Progenitor cell of endocrine pancreas (in vitro differentiated cells): ENCODE measurements around the gene CNOT1. TPM values are rescaled to one million over a fixed set of nuclear protein-coding genes. Genes with fewer than 3 reads are reported as not detected.

Experiments used
- DNase-seq: peaks from one replicate; pipeline ENCODE4 v3.0.0; 2021; ENCODE audit warnings: low spot score; ENCODE audit not compliant: unreplicated experiment
- H3K27ac Mint-ChIP-seq: 2 replicates; pipeline ENCODE4 v1.8.0; 2021; ENCODE audit warnings: mild to moderate bottlenecking, moderate library complexity, mixed read lengths
- H3K27me3 Mint-ChIP-seq: 2 replicates; pipeline ENCODE4 v1.8.0; 2021; ENCODE audit warnings: mixed read lengths
- H3K36me3 Mint-ChIP-seq: 2 replicates; pipeline ENCODE4 v1.8.0; 2022; ENCODE audit warnings: mixed read lengths; ENCODE audit not compliant: insufficient read depth
- H3K4me1 Mint-ChIP-seq: 2 replicates; pipeline ENCODE4 v1.8.0; 2021; ENCODE audit warnings: low read depth, mixed read lengths
- H3K4me3 Mint-ChIP-seq: 2 replicates; pipeline ENCODE4 v1.8.0; 2021; ENCODE audit warnings: low read depth, mild to moderate bottlenecking, moderate library complexity, mixed read lengths
- H3K9me3 Mint-ChIP-seq: 2 replicates; pipeline ENCODE4 v1.8.0; 2021; ENCODE audit warnings: low read depth, mixed read lengths
- total RNA-seq: library from RNA; stranded (reverse); gene quantifications from 2 replicates; pipeline ENCODE4 v1.2.1, GENCODE V29; 2021
- TF ChIP-seq, protein P1 (sequence below): fragments of 200-600 bp; sonication (generic); IDR thresholded peaks from one replicate; pipeline ENCODE4 v1.5.0; 2021; ENCODE audit warnings: antibody characterized with exemption, mild to moderate bottlenecking; ENCODE audit not compliant: unreplicated experiment

The CNOT1 gene
- total RNA-seq, 1 donor from 2014 or later, result 235 TPM

DNA sequence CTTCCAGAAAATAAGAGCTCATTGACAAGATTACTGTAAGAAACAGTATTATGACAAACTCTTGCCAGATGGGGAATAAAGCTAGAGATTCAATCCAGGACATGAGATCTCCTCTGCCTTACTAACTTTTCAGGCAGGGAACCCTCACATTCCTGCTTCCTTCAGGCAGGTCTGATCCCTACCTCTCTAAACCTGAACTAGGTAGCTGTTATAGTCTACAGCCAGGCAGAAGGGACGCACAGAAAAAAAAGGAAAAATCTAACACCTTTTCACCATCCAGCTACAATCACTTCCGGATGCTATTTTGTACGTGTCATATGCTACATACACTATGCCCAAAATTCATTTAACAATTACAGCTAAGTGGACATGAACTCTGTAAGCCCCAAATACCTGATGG, 41.2 kb downstream of the CNOT1 start:
- Mint-ChIP-seq H3K4me1 (peaks cover 5% of the 10 kb centered on the region), H3K36me3 (peaks cover 38% of the 10 kb centered on the region), H3K27ac (no peak overlapping the region), H3K4me3 (no peak overlapping the region), H3K27me3 (no peaks in the 10 kb centered on the region), H3K9me3 (no peaks in the 10 kb centered on the region)
- no peak for DNase-seq
- TF ChIP-seq, protein P1, sequence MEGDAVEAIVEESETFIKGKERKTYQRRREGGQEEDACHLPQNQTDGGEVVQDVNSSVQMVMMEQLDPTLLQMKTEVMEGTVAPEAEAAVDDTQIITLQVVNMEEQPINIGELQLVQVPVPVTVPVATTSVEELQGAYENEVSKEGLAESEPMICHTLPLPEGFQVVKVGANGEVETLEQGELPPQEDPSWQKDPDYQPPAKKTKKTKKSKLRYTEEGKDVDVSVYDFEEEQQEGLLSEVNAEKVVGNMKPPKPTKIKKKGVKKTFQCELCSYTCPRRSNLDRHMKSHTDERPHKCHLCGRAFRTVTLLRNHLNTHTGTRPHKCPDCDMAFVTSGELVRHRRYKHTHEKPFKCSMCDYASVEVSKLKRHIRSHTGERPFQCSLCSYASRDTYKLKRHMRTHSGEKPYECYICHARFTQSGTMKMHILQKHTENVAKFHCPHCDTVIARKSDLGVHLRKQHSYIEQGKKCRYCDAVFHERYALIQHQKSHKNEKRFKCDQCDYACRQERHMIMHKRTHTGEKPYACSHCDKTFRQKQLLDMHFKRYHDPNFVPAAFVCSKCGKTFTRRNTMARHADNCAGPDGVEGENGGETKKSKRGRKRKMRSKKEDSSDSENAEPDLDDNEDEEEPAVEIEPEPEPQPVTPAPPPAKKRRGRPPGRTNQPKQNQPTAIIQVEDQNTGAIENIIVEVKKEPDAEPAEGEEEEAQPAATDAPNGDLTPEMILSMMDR, result no peak

GRCh38 chr16:58586340-58587030, 43.1 kb downstream of the CNOT1 start:
- DNase-seq, result no peak
- peaks cover 35% of the 10 kb centered on the region for H3K36me3 Mint-ChIP-seq

DNA sequence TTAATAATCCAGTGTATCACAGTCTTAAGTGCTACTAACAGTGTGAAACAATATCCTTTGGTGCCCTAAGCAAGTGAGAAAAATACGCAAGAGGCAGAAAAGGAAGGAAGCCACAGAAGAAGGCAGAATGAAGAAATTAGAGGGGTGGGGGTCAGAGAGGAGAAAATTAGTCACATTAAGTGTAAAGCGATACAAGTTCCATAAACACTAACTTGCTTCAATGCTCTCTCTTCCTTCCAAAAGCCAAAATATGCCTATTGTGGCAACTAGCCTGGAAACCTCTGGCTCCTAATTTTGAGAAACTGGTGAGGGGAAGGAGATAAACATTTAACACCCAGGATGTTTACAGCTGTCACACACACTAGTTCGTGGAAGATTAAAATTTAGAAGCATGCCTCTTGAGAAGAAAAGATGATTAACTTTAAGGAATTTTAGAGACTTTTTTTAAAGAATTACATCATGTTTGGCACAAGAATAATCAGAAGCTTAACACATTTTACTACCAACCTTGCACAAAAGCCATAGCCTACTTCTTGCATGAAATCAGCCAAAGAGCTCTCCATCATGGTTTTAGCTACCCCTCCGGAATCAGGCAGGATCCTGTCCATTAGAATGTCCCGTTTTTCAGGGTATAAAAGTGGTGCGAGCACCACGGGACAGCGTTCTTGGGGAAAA, 44.7 kb downstream of the CNOT1 start:
- peak overlapping the region; percentile 45 for H3K27ac Mint-ChIP-seq
- TF ChIP-seq, protein P1, result no peak
- H3K4me1 Mint-ChIP-seq, result no peaks in the 10 kb centered on the region
- H3K4me3 Mint-ChIP-seq, result no peak overlapping the region
- DNase-seq, result no peak
- no peaks in the 10 kb centered on the region for H3K9me3 Mint-ChIP-seq
- H3K27me3 Mint-ChIP-seq, result no peaks in the 10 kb centered on the region
- peaks cover 36% of the 10 kb centered on the region for H3K36me3 Mint-ChIP-seq

More at GRCh38 chr16:58586340-58587030, 43.1 kb downstream of the CNOT1 start:
- peaks cover 5% of the 10 kb centered on the region for H3K4me1 Mint-ChIP-seq
- no peak overlapping the region for H3K4me3 Mint-ChIP-seq
- TF ChIP-seq, protein P1, result no peak
- H3K27ac Mint-ChIP-seq, result no peak overlapping the region
- no peaks in the 10 kb centered on the region for H3K9me3 Mint-ChIP-seq
- H3K27me3 Mint-ChIP-seq, result no peaks in the 10 kb centered on the region

GRCh38 chr16:58582971-58583765, 46.5 kb downstream of the CNOT1 start:
- peaks cover 38% of the 10 kb centered on the region for H3K36me3 Mint-ChIP-seq

More at GRCh38 chr16:58582971-58583765, 46.5 kb downstream of the CNOT1 start:
- no peak for DNase-seq
- TF ChIP-seq, protein P1, result no peak
- Mint-ChIP-seq H3K4me3 (no peak overlapping the region), H3K27ac (no peak overlapping the region), H3K9me3 (no peaks in the 10 kb centered on the region), H3K27me3 (no peaks in the 10 kb centered on the region), H3K4me1 (no peaks in the 10 kb centered on the region)
